Pons (tissue), 1 donor: ENCODE data around the gene CDON.
"Not testable (repeated sequence)": the region's sequence is repeated elsewhere in the genome, so short reads cannot be mapped to it uniquely, and the experiment has no call there.

Source experiments
- DNase-seq: peaks from one replicate; pipeline ENCODE4 v3.0.0-alpha.2; 2016; ENCODE audit warnings: low spot score

The CDON gene

GRCh38 chr11:126046570-126047195 is 16.0 kb downstream of the CDON start:
- no peak for DNase-seq

- no peak for DNase-seq
Measured at GRCh38 chr11:126039485-126040271, 23.0 kb downstream of the CDON start.

GRCh38 chr11:126035718-126036117 is 26.9 kb downstream of the CDON start:
- no peak for DNase-seq

- DNase-seq = no peak
Measured at GRCh38 chr11:126034933-126035425, 27.7 kb downstream of the CDON start.

GRCh38 chr11:126034039-126034932 is 28.4 kb downstream of the CDON start:
- DNase-seq = no peak

GRCh38 chr11:126032375-126032774 is 30.3 kb downstream of the CDON start:
- no peak for DNase-seq

GRCh38 chr11:126029805-126030204 is 32.9 kb downstream of the CDON start:
- DNase-seq = no peak

GRCh38 chr11:126029237-126029636 is 33.4 kb downstream of the CDON start:
- no peak for DNase-seq

- not testable (repeated sequence) for DNase-seq
Measured at GRCh38 chr11:126028534-126028933, 34.1 kb downstream of the CDON start.

GRCh38 chr11:126026579-126026978 is 36.1 kb downstream of the CDON start:
- no peak for DNase-seq

- DNase-seq = no peak
Measured at GRCh38 chr11:126025822-126026221, 36.8 kb downstream of the CDON start.

GRCh38 chr11:126024123-126024522 is 38.5 kb downstream of the CDON start:
- DNase-seq = no peak

GRCh38 chr11:126012852-126013251 is 49.8 kb downstream of the CDON start:
- DNase-seq = no peak

GRCh38 chr11:126011754-126012153 is 50.9 kb downstream of the CDON start:
- DNase-seq = no peak

- no peak for DNase-seq
Measured at GRCh38 chr11:126011265-126011664, 51.4 kb downstream of the CDON start.

GRCh38 chr11:126008956-126009355 is 53.7 kb downstream of the CDON start:
- no peak for DNase-seq

- peak; percentile 15 for DNase-seq
Measured at GRCh38 chr11:126007238-126007637, 55.4 kb downstream of the CDON start.

- DNase-seq = no peak
Measured at GRCh38 chr11:126006068-126006467, 56.6 kb downstream of the CDON start.

- DNase-seq = no peak
Measured at GRCh38 chr11:126002181-126002580, 60.5 kb downstream of the CDON start.

GRCh38 chr11:125999234-125999880 is 63.3 kb downstream of the CDON start:
- DNase-seq = no peak

- DNase-seq = no peak
Measured at GRCh38 chr11:125998267-125998666, 64.4 kb downstream of the CDON start.

GRCh38 chr11:125995313-125995712 is 67.4 kb downstream of the CDON start:
- DNase-seq = no peak
